Measurements from ENCODE around the gene CABP7. TPM values are rescaled to one million over a fixed set of nuclear protein-coding genes. Genes with fewer than 3 reads are reported as not detected.

Gene CABP7
- total RNA-seq, 1 experiment from 2014 or later: 2.1 TPM

DNA sequence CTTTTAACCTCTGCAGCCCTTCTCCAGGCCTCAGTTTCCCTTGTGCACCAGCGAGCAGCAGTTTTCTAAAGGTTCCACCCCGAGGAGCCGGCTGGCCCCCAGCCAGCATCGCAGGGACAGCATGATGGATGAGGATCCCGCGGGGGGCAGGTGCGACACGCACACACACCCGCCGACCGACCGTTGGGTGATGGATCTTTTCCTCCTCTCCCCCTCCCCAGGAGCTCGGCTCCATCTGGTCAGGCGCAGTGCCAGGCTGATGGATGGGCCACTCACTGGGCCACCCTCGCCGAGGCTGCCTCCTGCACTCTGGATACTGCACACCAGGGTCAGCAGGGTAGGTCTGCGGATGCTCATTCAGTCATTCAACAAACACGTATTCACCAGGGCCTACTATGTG, 12.8 kb upstream of the CABP7 start:
- POLR2A ChIA-PET: interaction anchor here (0.6 kb wide), 1 partner anchor 122 kb away, joined by 12 read pairs; no protein-coding TSS in a partner anchor
- CTCF ChIA-PET: no interaction called here
- peaks cover 35% of the 10 kb centered on the region for H3K4me1 ChIP-seq (ENCODE audit: control insufficient read depth, insufficient read depth, low read length)
- no peaks in the 10 kb centered on the region for H3K36me3 ChIP-seq (ENCODE audit: control insufficient read depth, insufficient read depth, low read length)
- BruUV-seq (replicated peaks): no TSS peak
- no peak for DNase-seq (ENCODE audit: low read depth, low spot score)
- no peak for ATAC-seq
- no peaks in the 10 kb centered on the region for H3K27me3 ChIP-seq (ENCODE audit: control insufficient read depth, insufficient read depth, low read length)
- H3K4me3 ChIP-seq (ENCODE audit: low read depth in 2 of 2, low read length in 2 of 2): no peak overlapping the region
- TF ChIP-seq, protein P1, sequence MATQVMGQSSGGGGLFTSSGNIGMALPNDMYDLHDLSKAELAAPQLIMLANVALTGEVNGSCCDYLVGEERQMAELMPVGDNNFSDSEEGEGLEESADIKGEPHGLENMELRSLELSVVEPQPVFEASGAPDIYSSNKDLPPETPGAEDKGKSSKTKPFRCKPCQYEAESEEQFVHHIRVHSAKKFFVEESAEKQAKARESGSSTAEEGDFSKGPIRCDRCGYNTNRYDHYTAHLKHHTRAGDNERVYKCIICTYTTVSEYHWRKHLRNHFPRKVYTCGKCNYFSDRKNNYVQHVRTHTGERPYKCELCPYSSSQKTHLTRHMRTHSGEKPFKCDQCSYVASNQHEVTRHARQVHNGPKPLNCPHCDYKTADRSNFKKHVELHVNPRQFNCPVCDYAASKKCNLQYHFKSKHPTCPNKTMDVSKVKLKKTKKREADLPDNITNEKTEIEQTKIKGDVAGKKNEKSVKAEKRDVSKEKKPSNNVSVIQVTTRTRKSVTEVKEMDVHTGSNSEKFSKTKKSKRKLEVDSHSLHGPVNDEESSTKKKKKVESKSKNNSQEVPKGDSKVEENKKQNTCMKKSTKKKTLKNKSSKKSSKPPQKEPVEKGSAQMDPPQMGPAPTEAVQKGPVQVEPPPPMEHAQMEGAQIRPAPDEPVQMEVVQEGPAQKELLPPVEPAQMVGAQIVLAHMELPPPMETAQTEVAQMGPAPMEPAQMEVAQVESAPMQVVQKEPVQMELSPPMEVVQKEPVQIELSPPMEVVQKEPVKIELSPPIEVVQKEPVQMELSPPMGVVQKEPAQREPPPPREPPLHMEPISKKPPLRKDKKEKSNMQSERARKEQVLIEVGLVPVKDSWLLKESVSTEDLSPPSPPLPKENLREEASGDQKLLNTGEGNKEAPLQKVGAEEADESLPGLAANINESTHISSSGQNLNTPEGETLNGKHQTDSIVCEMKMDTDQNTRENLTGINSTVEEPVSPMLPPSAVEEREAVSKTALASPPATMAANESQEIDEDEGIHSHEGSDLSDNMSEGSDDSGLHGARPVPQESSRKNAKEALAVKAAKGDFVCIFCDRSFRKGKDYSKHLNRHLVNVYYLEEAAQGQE (IDR thresholded peaks at IDR 0.05; ENCODE audit: insufficient read depth in 1 of 2, low read depth in 2 of 2, low read length in 1 of 2): no peak
- TF ChIP-seq, protein P2, sequence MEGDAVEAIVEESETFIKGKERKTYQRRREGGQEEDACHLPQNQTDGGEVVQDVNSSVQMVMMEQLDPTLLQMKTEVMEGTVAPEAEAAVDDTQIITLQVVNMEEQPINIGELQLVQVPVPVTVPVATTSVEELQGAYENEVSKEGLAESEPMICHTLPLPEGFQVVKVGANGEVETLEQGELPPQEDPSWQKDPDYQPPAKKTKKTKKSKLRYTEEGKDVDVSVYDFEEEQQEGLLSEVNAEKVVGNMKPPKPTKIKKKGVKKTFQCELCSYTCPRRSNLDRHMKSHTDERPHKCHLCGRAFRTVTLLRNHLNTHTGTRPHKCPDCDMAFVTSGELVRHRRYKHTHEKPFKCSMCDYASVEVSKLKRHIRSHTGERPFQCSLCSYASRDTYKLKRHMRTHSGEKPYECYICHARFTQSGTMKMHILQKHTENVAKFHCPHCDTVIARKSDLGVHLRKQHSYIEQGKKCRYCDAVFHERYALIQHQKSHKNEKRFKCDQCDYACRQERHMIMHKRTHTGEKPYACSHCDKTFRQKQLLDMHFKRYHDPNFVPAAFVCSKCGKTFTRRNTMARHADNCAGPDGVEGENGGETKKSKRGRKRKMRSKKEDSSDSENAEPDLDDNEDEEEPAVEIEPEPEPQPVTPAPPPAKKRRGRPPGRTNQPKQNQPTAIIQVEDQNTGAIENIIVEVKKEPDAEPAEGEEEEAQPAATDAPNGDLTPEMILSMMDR (IDR thresholded peaks at IDR 0.05): no peak
- no peak for TF ChIP-seq SIN3A (IDR thresholded peaks at IDR 0.05; ENCODE audit: borderline replicate concordance, insufficient read depth, low read depth, low read length)
- no peak for TF ChIP-seq POLR2AphosphoS5 (IDR thresholded peaks at IDR 0.05; ENCODE audit: low read depth, low read length)
- no peak for TF ChIP-seq TCF7L2 (IDR thresholded peaks at IDR 0.05; ENCODE audit: low read depth, low read length)
- no peak overlapping the region for H3K27ac ChIP-seq (ENCODE audit: low read length)
- no peaks in the 10 kb centered on the region for H3K9me3 ChIP-seq (ENCODE audit: control insufficient read depth, insufficient read depth, low read depth, low read length)
- in situ Hi-C loops (cut with HindIII; ENCODE audit: low pct_unique_long_range_greater_than_20kb, low sequenced_read_pairs) (no loop called here), intact Hi-C loops (cut with micrococcal nuclease; ENCODE audit: unreplicated experiment) (no loop called here)

DNA sequence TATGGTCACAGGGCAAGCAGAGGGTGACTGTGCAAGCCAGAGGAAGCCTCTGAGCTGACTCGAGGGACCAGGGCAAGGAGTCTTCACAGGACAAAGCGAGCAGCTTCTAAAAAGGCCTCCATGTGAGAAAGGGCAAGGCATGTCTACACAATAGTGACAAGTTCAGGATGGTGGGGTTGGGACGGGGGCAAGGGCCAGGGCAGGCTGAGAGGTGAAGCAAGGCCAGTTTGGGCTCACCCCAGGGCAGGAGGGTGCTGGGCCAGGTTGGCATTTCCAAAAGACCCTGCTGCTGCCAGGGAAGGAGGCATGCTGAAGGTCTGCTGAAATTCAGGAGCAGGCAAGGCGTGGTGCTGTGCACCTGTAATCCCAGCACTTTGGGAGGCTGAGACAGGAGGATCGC, 12.3 kb upstream of the CABP7 start:
- no peak overlapping the region for H3K27ac ChIP-seq (ENCODE audit: low read length)
- TF ChIP-seq, protein P2 (IDR thresholded peaks at IDR 0.05): no peak
- TF ChIP-seq TCF7L2 (IDR thresholded peaks at IDR 0.05; ENCODE audit: low read depth, low read length) (no peak), SIN3A (IDR thresholded peaks at IDR 0.05; ENCODE audit: borderline replicate concordance, insufficient read depth, low read depth, low read length) (no peak), POLR2AphosphoS5 (IDR thresholded peaks at IDR 0.05; ENCODE audit: low read depth, low read length) (no peak)
- TF ChIP-seq, protein P1 (IDR thresholded peaks at IDR 0.05; ENCODE audit: insufficient read depth in 1 of 2, low read depth in 2 of 2, low read length in 1 of 2): no peak
- DNase-seq (ENCODE audit: low read depth, low spot score) (no peak), ATAC-seq (no peak)
- in situ Hi-C loops (cut with HindIII; ENCODE audit: low pct_unique_long_range_greater_than_20kb, low sequenced_read_pairs): no loop called here
- ChIA-PET CTCF (no interaction called here), POLR2A (no interaction called here)
- no peak overlapping the region for H3K4me3 ChIP-seq (ENCODE audit: low read depth in 2 of 2, low read length in 2 of 2)
- H3K36me3 ChIP-seq (ENCODE audit: control insufficient read depth, insufficient read depth, low read length): no peaks in the 10 kb centered on the region
- no peaks in the 10 kb centered on the region for H3K9me3 ChIP-seq (ENCODE audit: control insufficient read depth, insufficient read depth, low read depth, low read length)
- H3K4me1 ChIP-seq (ENCODE audit: control insufficient read depth, insufficient read depth, low read length): peaks cover 30% of the 10 kb centered on the region
- intact Hi-C loops (cut with micrococcal nuclease; ENCODE audit: unreplicated experiment): no loop called here
- H3K27me3 ChIP-seq (ENCODE audit: control insufficient read depth, insufficient read depth, low read length): no peaks in the 10 kb centered on the region
- BruUV-seq (replicated peaks): no TSS peak

Measured in Panc1 (cell line).